K562 (cell line): ENCODE data around the gene NUTF2. TPM values are rescaled to one million over a fixed set of nuclear protein-coding genes. Genes with fewer than 3 reads are reported as not detected.

ENCODE experiments used
- ELF1 ChIP-seq: fragments of 200-800 bp; sonication (Bioruptor generic); IDR thresholded peaks from 2 replicates; pipeline ENCODE4 v1.6.1; 2016; ENCODE audit warnings: missing genetic modification characterization, missing compliant biosample characterization
- ILF3 ChIP-seq: fragments of 450-650 bp; IDR thresholded peaks from 2 replicates; pipeline ENCODE4 v1.6.1; 2018; ENCODE audit warnings: antibody characterized with exemption, mild to moderate bottlenecking, moderate library complexity, borderline replicate concordance
- MLLT1 ChIP-seq, 2 experiments: fragments of 450-650 bp; IDR thresholded peaks; 2 replicates each; pipeline ENCODE4 v1.6.1; 2016
- NR2C1 ChIP-seq, 2 experiments: fragments of 450-650 bp; IDR thresholded peaks; 2 replicates each; pipeline ENCODE4 v1.6.1; 2017; ENCODE audit warnings: mild to moderate bottlenecking in 2 of 2, antibody characterized with exemption in 1 of 2, inconsistent platforms in 1 of 2, missing compliant biosample characterization in 1 of 2, missing genetic modification characterization in 1 of 2
- POLR2A ChIP-seq: fragments of 450-650 bp; conservative IDR thresholded peaks from 2 replicates; pipeline ENCODE4 v1.6.1; 2016
- THAP12 ChIP-seq: fragments of 250-450 bp; sonication (Bioruptor Pico); IDR thresholded peaks from 2 replicates; pipeline ENCODE4 v1.9.0; 2021; ENCODE audit warnings: mild to moderate bottlenecking, inconsistent platforms
- ZBTB40 ChIP-seq, 2 experiments: fragments of 450-650 bp in 1 of 2; sonication (generic) in 1 of 2; formaldehyde crosslinking in 1 of 2; IDR thresholded peaks; 2 replicates each; pipeline versions ENCODE4 v1.7.1 to v1.9.0; 2016 to 2022; ENCODE audit warnings: inconsistent platforms in 1 of 2, mild to moderate bottlenecking in 1 of 2, missing genetic modification reagents in 1 of 2
- ZBTB43 ChIP-seq: sonication (generic); formaldehyde crosslinking; IDR thresholded peaks from 2 replicates; pipeline ENCODE4 v1.8.0; 2023; ENCODE audit warnings: mild to moderate bottlenecking, missing genetic modification reagents
- ZBTB7A ChIP-seq: IDR thresholded peaks from 2 replicates; pipeline ENCODE4 v1.6.1; 2011; ENCODE audit warnings: low read depth, mild to moderate bottlenecking, low read length, moderate library complexity, borderline replicate concordance; ENCODE audit not compliant: control insufficient read depth
- ZC3H4 ChIP-seq: sonication (generic); formaldehyde crosslinking; IDR thresholded peaks from 2 replicates; pipeline ENCODE4 v1.9.0; 2021; ENCODE audit warnings: missing genetic modification reagents, borderline replicate concordance
- polyA plus RNA-seq, 8 experiments: library from polyadenylated mRNA; depleted of rRNA in 4 of 8; stranded (reverse) in 5 of 8; unstranded in 3 of 8; fragments of >200 nt; fragmentation: Nextera tagmentation in 2 of 8; fragmentation: Illumina TruSeq in 1 of 8; extraction: Ambion mirVana in 2 of 8; extraction: Trizol in 1 of 8; gene quantifications; 2 replicates each; pipeline versions ENCODE4 v1.2.1 to v1.2.3, GENCODE V29; 2011 to 2014; ENCODE audit warnings: inconsistent platforms in 1 of 8, missing spikeins in 1 of 8
- total RNA-seq, 7 experiments: library from RNA; depleted of rRNA in 6 of 7; stranded (reverse); fragments of >200 nt in 6 of 7; fragmentation: Illumina TruSeq in 2 of 7; extraction: Trizol in 2 of 7; gene quantifications; 2 replicates each; pipeline versions ENCODE4 v1.2.1 to v1.2.3, GENCODE V29; 2011 to 2021; ENCODE audit warnings: low replicate concordance in 1 of 7

NUTF2 gene
- total and polyA plus RNA-seq, 9 of the 15 experiments (the other 6 are each of a cell fraction or from before 2014, with no cell fraction given): 106 to 248 (median 147) TPM

- TF ChIP-seq ZBTB40 (IDR thresholded peaks at IDR 0.05) (peak; percentile 69; the same call in 1 of the 2 replicates), ZBTB40 (CRISPR knock-in tag; IDR thresholded peaks at IDR 0.05) (no peak), THAP12 (no peak), POLR2A (peak; percentile 87), NR2C1 (IDR thresholded peaks at IDR 0.05) (peak; percentile 74; the same call in 1 of the 2 replicates), NR2C1 (tag; IDR thresholded peaks at IDR 0.05) (peak; percentile 92), ILF3 (no peak), ZBTB7A (peak; percentile 58; the same call in 1 of the 2 replicates), MLLT1 (IDR thresholded peaks at IDR 0.05) (no peak), ZBTB43 (CRISPR knock-in tag) (no peak), ZC3H4 (no peak), ELF1 (tag) (peak; percentile 35; the same call in 1 of the 2 replicates)
Observed at GRCh38 chr16:67806428-67807147, 40.1 kb upstream of the NUTF2 start, which contains the start of the genes RANBP10 and TSNAXIP1 (continued).
